Ascending aorta (tissue), 2 donors: Measurements from ENCODE around the gene XRCC5. TPM values are rescaled to one million over a fixed set of nuclear protein-coding genes. Genes with fewer than 3 reads are reported as not detected.

Source experiments
- DNase-seq, 2 donors: peaks; one replicate each; pipeline ENCODE4 v3.0.0-alpha.2; 2019; ENCODE audit warnings: low spot score in 2 of 2
- H3K27ac ChIP-seq, 2 donors: fragments of 200-600 bp; sonication (generic); one replicate each; pipeline ENCODE4 v1.5.1; 2016 to 2017; ENCODE audit warnings: mild to moderate bottlenecking in 1 of 2
- H3K27me3 ChIP-seq: fragments of 200-600 bp; sonication (generic); one replicate; pipeline ENCODE4 v1.5.1; 2017
- H3K36me3 ChIP-seq, 2 donors: fragments of 200-600 bp; sonication (generic); one replicate each; pipeline ENCODE4 v1.5.1; 2016
- H3K4me1 ChIP-seq, 2 donors: fragments of 200-600 bp; sonication (generic); one replicate each; pipeline ENCODE4 v1.5.1; 2016 to 2017; ENCODE audit warnings: mild to moderate bottlenecking in 1 of 2
- H3K4me3 ChIP-seq, 2 donors: fragments of 200-600 bp; sonication (generic); one replicate each; pipeline ENCODE4 v1.5.1; 2016 to 2017; ENCODE audit warnings: mild to moderate bottlenecking in 1 of 2
- H3K9me3 ChIP-seq, 2 donors: fragments of 200-600 bp; sonication (generic); one replicate each; pipeline ENCODE4 v1.5.1; 2016
- CTCF ChIP-seq, 3 experiments: fragments of 200-600 bp in 2 of 3; fragments of 450-650 bp in 1 of 3; sonication (generic) in 2 of 3; IDR thresholded peaks; one replicate each; pipeline ENCODE4 v1.5.1; 2016 to 2019; ENCODE audit warnings: antibody characterized with exemption in 3 of 3, mild to moderate bottlenecking in 1 of 3, moderate library complexity in 1 of 3
- intact Hi-C: fragments of 100-400 bp; cut with DNase I; formaldehyde crosslinking; loops from one replicate; pipeline ENCODE4 v1.15.1; 2023
- total RNA-seq: library from RNA; depleted of rRNA; stranded (reverse); fragments of >200 nt; gene quantifications from one replicate; pipeline ENCODE4 v1.1.0, GENCODE V29; 2016

The XRCC5 gene
- total RNA-seq, 1 donor from 2014 or later = 45.4 TPM

- no peaks in the 10 kb centered on the region for H3K9me3 ChIP-seq
- no peaks in the 10 kb centered on the region for H3K27me3 ChIP-seq
- no peaks in the 10 kb centered on the region for H3K36me3 ChIP-seq
- intact Hi-C loops = no loop called here
- H3K4me3 ChIP-seq = no peak overlapping the region
- no peak for TF ChIP-seq CTCF (IDR thresholded peaks at IDR 0.05)
- no peak overlapping the region for H3K27ac ChIP-seq
- DNase-seq = no peak
- H3K4me1 ChIP-seq = no peaks in the 10 kb centered on the region
These were observed 18.8 kb upstream of the XRCC5 start for GRCh38 chr2:216090369-216090786.

DNA sequence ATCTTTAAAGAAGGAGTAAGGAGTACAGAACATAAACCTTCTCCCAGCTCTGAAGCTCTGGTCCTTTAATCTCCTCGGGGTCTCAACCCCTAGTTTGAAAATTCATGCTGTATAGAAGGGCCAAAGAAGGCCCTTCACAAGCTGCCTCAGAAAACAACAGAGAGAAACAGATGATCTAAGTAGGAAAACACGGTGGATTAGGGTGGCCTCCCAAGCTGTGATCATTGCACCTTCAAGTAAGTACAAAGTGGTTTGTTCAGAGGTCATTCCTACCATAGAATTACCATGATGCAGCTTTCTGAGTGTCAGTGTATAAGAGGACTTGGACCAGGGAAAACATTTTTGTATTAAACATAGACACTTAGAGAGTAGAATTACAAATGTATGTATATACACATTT is 16.5 kb upstream of the XRCC5 start:
- intact Hi-C loops = no loop called here
- DNase-seq = no peak
- no peak for TF ChIP-seq CTCF (IDR thresholded peaks at IDR 0.05)
- no peaks in the 10 kb centered on the region for H3K36me3 ChIP-seq
- no peaks in the 10 kb centered on the region for H3K9me3 ChIP-seq
- no peaks in the 10 kb centered on the region for H3K27me3 ChIP-seq
- H3K27ac ChIP-seq = no peak overlapping the region
- no peaks in the 10 kb centered on the region for H3K4me1 ChIP-seq
- H3K4me3 ChIP-seq = no peak overlapping the region

GRCh38 chr2:216094701-216095100 is 14.4 kb upstream of the XRCC5 start:
- Histone ChIP-seq H3K27me3 (no peaks in the 10 kb centered on the region), H3K4me1 (no peaks in the 10 kb centered on the region), H3K9me3 (no peaks in the 10 kb centered on the region), H3K36me3 (no peaks in the 10 kb centered on the region), H3K4me3 (no peak overlapping the region), H3K27ac (no peak overlapping the region)
- DNase-seq = no peak
- intact Hi-C loops = no loop called here
- TF ChIP-seq CTCF (IDR thresholded peaks at IDR 0.05) = no peak

- no peak for TF ChIP-seq CTCF (IDR thresholded peaks at IDR 0.05)
- H3K27ac ChIP-seq = no peak overlapping the region
These were observed 10.5 kb upstream of the XRCC5 start for GRCh38 chr2:216098421-216099334.

GRCh38 chr2:216101109-216101508 is 8.0 kb upstream of the XRCC5 start:
- intact Hi-C loops = no loop called here
- no peaks in the 10 kb centered on the region for H3K27me3 ChIP-seq

More at GRCh38 chr2:216098421-216099334, 10.5 kb upstream of the XRCC5 start:
- intact Hi-C loops = no loop called here
- Histone ChIP-seq H3K36me3 (no peaks in the 10 kb centered on the region), H3K27me3 (no peaks in the 10 kb centered on the region), H3K4me3 (no peak overlapping the region), H3K9me3 (no peaks in the 10 kb centered on the region), H3K4me1 (no peaks in the 10 kb centered on the region)
- DNase-seq = no peak

More at GRCh38 chr2:216101109-216101508, 8.0 kb upstream of the XRCC5 start:
- no peaks in the 10 kb centered on the region for H3K36me3 ChIP-seq
- H3K4me1 ChIP-seq = no peaks in the 10 kb centered on the region
- H3K4me3 ChIP-seq = no peak overlapping the region
- no peaks in the 10 kb centered on the region for H3K9me3 ChIP-seq
- H3K27ac ChIP-seq = no peak overlapping the region
- no peak for TF ChIP-seq CTCF (IDR thresholded peaks at IDR 0.05)
- no peak for DNase-seq
